ENCODE measurements around the gene ZBTB18. TPM values are rescaled to one million over a fixed set of nuclear protein-coding genes. Genes with fewer than 3 reads are reported as not detected.

Gene ZBTB18
- 3.0 to 5.3 TPM (median 5.0 TPM) in 5 replicates for total RNA-seq (2022; extraction: Qiagen RNA extraction; ENCODE audit: low read depth)

GRCh38 chr1:244050835-244051444 lies at the start of gene ZBTB18:
TSS of gene ZBTB18 (plus strand) at chr1:244051283. CDS start at chr1:244051432, 149 bp downstream.

Other genes with a start within 250 kb of the ZBTB18 start
- gene AKT3, start 201.0 kb upstream of the ZBTB18 start, total RNA-seq (2022; extraction: Qiagen RNA extraction; ENCODE audit: low read depth): 14.6 to 29.7 TPM (median 21.4 TPM) in 5 replicates